GM18858 (cell line): ENCODE measurements around the gene ADNP2.

Experiments used
- ATAC-seq: cut with Tn5 transposase; IDR thresholded peaks from one replicate; pipeline ENCODE4 v1.9.1; 2021; ENCODE audit not compliant: unreplicated experiment

ADNP2 gene

DNA sequence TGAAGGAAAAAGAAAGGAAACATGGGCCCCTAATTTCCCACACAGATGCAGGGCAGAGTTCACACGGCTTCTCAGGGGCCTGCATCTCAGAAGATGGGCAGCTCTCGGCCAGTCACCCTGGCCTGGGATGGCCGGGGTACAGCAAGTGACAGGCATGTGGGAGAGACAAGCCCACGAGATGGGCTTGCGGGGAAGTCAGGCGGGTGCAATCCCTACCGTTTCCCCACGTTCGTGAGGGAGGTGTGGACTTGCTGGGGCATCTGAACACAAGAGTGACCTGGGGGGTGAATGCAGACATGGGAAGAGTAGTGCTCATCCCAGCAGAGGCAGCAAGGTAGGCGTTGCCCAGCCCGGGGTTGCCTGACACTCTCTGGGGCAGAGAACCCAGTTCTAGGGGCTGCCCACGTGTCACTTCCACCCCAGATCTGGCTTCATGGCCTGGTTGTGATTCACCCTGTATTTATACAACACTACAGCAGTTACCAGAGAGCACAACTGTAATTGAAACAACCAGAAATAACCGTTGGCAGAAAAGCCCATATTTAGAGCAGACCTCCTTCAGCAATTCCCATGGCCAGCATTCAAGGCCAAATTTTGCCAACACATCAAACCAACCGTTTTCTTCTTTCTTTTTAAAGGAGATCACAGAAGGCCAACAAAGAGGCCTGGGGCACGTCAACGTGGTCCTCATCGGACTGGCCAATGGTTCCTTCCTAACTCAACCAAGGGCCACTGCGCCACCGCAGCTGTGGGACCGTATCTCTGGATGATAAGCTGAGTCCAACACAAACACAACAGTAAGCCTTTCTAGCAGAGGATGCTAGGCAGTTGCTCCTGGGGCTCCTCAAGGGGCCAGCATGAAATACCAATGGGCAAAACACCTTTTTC, 79.8 kb downstream of the ADNP2 start:
- no peak for ATAC-seq

DNA sequence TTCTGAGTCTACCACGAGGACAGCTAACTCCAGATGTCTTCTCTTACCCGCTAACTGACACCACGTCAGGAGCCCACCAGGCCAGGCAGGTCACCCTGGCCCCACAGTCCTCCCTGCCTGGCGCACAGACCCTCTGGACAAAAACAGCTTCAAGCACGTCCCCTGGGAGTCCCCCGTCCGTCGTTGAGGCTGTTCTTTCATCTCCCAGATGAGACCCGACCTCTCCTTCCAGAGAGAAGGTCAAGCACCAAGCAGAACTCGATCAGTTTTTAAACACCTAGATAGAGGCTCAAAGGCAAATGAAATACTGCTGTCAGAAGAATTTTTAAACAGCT, 80.4 kb downstream of the ADNP2 start:
- ATAC-seq, result no peak
